HG03575 (cell line): ENCODE data around the gene ARAP1.

ENCODE experiments used
- ATAC-seq: cut with Tn5 transposase; IDR thresholded peaks from one replicate; pipeline ENCODE4 v1.9.1; 2021; ENCODE audit not compliant: unreplicated experiment, insufficient number of reproducible peaks, low FRiP score; ENCODE audit errors: extremely low read depth

The ARAP1 gene

DNA sequence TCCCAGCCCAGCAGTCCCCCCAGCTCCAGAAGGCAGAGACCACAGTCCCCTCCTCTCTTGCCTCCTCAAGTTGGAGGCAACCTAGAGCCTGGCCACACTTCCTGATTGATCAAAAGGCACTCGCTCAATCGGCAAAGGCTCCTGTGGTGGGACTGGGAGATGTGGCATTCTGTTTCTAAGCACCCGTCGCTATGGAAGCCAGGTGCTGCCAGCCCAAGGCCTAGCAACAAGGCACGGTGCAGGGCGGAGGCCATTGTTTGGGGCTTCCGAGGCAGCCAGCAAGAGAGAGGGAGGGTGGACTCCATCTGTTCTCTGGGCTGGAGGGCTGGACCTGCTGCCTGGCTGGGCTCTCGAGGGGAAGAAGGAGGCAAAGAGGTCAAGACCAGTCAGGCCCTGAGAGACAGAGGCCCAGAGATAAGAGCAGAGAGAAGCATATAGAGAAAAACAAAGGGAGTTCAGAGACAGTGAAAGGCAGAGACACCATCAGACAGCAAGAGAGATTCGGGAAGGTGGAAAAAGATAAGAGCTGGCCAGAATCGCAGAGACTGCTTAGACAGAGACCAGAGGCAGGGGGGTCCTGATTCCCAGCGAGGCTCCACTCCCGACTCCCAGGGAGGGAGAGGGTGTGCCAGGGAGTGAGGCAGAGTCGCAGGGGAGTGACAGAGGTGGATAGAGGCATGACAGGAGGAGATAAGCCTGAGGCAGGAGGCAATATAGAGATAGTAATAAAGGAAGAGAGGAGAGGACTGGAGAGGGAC is 99.2 kb downstream of the ARAP1 start:
- no peak for ATAC-seq

DNA sequence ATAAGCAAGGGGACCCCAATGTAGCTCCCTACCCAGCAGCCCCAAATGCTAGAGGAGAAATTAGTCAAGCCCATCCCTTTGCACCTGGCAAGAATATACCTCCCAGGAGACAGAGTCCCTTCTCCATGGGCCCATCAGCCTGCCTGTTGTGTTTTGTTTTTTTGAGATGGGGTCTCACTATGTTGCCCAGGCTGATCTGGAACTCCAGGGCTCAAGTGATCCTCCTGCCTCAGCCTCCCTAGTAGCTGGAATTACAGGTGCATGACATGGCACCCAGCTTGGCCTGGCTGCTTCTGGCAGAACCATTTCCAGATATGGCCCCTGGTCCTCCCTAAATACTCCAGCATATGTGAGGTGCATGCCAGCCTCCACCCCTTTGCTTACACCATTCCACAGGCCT is 100.1 kb downstream of the ARAP1 start:
- no peak for ATAC-seq

GRCh38 chr11:72649215-72649976 is 102.8 kb downstream of the ARAP1 start:
- no peak for ATAC-seq

GRCh38 chr11:72648384-72649136 is 103.6 kb downstream of the ARAP1 start:
- ATAC-seq: no peak

DNA sequence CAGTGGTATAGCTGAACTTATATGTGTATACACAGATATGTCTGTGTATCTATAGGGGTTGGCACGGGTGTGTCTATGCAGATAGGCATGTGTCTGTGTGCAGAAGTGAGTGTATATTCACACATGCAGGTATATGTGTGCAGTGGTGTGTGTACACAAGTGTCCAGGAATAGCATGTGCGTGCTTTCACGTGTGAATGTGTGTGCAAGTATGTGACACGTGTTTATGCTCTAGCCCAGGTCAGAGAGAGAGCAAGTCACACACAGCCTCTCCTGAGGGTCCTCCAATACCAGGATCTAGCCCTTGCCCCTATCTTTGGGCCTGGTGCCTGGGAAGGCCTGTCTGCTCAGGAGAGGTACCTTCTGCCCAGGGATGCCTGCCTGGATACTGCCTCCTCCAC is 104.3 kb downstream of the ARAP1 start:
- ATAC-seq: no peak

GRCh38 chr11:72646472-72646871 is 105.7 kb downstream of the ARAP1 start:
- ATAC-seq: no peak

DNA sequence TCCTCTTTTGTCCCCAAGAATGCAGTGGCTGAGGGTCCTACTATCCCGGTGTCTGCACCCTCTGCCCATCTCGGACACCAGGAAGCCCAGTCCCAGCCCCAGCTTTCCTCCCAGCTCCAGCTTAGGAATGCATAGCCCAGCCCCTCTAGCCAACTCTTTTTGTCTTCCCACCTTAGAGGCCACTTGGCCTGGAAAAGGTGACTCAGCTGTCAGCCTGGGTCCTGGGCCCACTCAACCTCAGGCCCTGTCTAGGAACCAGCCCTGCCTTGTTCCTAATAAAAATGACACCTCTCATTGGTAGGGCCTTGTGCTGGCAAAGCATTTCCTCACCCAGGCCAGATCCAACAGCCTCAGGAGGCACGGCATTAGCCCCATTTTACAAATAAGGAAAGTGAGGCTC is 106.2 kb downstream of the ARAP1 start:
- ATAC-seq: no peak

DNA sequence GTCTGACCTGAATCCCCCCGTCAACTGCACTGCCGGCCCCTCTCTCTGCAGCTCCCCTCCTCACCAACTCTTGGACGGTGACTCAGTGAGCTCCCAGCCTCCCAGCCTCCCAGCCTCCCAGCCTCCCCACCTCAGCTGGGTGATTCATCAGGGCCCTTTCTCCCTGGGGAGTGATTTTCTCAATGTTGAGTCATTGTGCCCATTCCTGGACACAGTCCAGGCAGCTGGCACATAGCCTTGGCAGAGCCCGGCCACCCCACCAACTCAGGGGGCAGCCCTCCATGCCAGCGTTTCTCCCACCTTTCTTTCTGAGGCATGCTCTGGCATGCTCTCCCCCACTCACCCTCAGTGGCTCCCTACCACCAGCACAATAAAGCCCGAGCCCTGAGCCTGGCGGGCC is 108.7 kb downstream of the ARAP1 start:
- ATAC-seq: no peak

- no peak for ATAC-seq
These were observed 109.2 kb downstream of the ARAP1 start for GRCh38 chr11:72642884-72643522.

GRCh38 chr11:72642043-72642883 is 109.9 kb downstream of the ARAP1 start:
- no peak for ATAC-seq

DNA sequence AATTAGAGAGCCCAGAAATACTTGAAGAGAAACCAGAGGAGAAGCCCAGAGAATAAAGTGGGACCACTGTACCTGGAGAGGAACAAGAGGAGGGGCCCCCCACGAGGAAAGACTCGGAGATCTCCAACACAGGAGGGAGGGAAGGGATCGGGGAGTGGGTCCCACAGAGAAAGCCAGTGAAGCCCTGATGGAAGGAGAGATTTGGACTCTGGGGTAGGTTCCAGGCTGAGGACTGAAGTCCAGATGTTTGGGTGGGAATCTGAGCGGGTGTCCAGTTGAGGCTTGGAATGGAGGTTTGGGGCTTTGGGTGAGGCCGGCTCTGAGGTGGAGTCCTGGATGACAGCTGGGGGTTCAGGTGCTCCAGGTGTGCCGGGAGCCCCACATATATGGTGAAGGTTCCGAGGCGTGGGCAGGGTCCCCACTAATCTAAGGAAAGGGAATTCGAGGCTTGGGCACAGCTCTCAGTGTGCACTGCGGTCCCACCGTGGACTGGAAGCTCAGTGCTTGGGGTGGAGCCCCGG is 110.6 kb downstream of the ARAP1 start:
- no peak for ATAC-seq

DNA sequence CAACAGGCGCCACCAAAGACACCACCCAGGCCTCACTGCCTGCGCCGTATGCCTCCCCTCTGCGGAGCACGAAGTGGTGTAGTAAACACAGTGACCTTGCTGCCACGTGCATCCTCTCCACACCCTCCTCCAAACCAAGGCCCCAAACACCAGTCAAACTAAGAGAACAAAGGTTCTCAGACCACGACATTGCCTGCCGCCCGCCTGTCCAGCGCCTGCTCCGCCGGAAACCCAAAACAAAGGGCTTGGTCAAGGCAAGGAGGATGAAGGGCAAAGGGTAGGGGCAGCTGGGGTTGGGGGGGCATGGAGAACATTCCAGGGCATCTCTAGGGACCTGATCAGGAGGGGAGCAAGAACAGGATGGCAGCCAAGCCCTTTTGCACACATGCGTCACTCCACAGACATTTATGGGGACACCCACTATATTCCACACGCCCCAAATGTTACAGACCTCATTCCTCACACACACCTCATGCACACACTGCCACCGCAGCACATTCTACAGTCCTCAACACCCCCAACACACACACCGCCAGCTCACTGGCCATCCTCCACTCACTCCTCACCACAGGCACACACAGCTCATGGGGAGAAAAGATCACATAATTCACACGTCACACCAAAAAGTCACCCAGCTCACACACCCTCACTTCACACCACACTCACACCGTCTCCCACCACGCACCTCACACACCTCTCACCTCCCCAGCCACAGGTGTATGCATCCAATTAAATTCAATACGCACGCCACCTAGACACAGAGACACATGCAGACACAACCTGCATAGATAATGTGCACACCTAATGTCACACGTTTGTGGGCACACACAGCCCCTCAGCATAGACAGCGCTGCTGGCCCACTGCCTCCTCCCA is 112.5 kb downstream of the ARAP1 start:
- ATAC-seq: no peak

DNA sequence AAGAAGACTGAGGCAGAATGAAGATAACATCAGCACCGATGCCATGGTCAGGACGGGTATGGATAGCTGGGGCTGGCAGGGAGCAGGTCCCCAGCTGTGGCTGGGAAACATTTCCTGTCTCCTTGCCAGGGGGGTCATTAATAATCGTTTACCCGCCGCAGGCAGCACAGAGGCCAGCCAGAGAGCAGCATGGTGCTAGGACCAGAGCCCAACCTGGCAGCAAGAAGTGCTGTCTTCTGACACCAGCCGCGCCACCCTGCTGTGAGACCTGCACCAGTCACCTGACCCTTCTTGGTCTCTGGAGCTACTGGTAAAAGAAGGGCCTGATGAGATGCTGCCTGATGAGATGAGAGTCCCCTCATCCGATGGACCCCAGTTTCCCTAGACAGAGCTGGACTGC is 114.3 kb downstream of the ARAP1 start:
- no peak for ATAC-seq

DNA sequence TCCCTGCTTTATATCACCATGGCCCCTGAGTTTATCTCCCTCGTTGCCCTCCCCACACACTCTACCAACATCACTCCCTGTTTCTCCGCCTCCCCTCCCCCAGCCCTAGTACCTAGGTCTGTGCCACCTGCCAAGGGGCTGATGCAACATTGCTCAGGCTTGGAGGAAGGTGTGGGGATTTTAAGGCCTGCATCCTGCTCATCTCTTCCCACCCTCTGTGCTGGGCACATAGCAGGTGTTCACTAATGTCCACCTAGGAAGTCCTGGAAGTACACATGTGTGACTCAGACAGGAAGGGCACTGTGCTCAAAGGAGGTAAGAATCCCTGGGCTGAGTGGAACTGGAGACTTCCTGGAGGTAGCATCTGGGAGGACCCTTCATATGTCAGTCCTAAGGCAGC is 115.0 kb downstream of the ARAP1 start:
- no peak for ATAC-seq

- no peak for ATAC-seq
These were observed 115.8 kb downstream of the ARAP1 start for GRCh38 chr11:72636376-72636775.

DNA sequence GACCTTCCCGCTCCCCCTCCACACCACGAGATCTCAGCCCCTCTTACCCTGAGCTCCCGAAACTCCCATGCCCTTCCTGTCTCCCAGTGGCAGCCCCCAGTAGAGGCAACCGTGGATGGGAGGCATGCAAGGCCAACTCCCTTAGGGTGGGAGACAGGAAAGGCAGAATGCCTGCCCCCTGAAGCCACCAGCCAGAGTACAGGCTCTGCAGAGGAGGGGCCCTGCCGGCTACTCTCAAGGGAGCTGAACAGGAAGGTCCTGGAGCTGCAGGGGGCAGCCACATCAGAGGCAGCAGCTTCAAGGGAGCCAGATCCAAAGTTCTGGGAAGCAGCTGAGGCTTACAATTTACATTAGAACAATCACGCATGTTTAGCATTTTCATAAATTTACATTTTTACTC is 116.3 kb downstream of the ARAP1 start:
- ATAC-seq: no peak

- ATAC-seq: no peak
These were observed 116.8 kb downstream of the ARAP1 start for GRCh38 chr11:72635309-72635915.
